Mesodermal cell (in vitro differentiated cells): ENCODE results near the gene SHANK2.

Source experiments
- H3K27ac ChIP-seq: 2 replicates; pipeline ENCODE4 v1.7.0; 2013; ENCODE audit warnings: mild to moderate bottlenecking, low read depth, low read length, moderate library complexity; ENCODE audit not compliant: severe bottlenecking
- H3K36me3 ChIP-seq: 2 replicates; pipeline ENCODE4 v1.7.1; 2013; ENCODE audit warnings: mild to moderate bottlenecking, low read length, moderate library complexity; ENCODE audit not compliant: control insufficient read depth, insufficient read depth
- H3K4me1 ChIP-seq: one replicate; pipeline ENCODE4 v1.7.1; 2013; ENCODE audit warnings: mild to moderate bottlenecking, low read length; ENCODE audit not compliant: insufficient read depth, control insufficient read depth, poor library complexity, severe bottlenecking
- H3K4me3 ChIP-seq: 2 replicates; pipeline ENCODE4 v1.7.0; 2013; ENCODE audit warnings: low read length, control low read depth, mild to moderate bottlenecking; ENCODE audit not compliant: insufficient read depth, poor library complexity, severe bottlenecking; ENCODE audit errors: extremely low read depth
- H3K9me3 ChIP-seq: 2 replicates; pipeline ENCODE4 v1.7.1; 2013; ENCODE audit warnings: mild to moderate bottlenecking, low read length, moderate library complexity; ENCODE audit not compliant: control insufficient read depth
- WGBS, 2 experiments: methylation state at CpG; one replicate each; pipeline ENCODE4 v1.1.5; 2013; ENCODE audit warnings: missing lambda C conversion rate in 2 of 2; ENCODE audit not compliant: insufficient coverage in 2 of 2; 5-methylcytosine and 5-hydroxymethylcytosine counted together

Gene SHANK2

DNA sequence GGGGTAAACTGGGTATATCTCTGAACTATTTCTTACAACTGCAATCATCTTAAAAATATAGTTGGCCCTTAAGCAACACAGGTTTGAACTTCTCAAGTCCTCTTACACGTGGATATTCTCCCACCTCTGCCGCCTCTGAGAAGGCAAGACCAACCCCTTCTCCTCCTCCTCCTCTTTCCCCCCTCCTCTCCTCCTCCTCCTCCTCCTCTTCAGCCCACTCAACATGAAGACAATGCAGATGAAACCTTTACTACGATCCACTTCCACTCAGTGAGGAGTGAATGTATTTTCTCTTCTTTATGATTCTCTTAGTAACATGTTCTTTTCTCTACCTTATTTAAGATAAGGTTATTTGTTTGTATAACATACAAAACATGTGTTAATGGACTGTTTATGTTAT is 20.0 kb downstream of the SHANK2 start:
- no peak overlapping the region for H3K27ac ChIP-seq

GRCh38 chr11:71228961-71229360 is 23.4 kb downstream of the SHANK2 start:
- peaks cover 8% of the 10 kb centered on the region for H3K9me3 ChIP-seq
- 67 to 80% methylated on average over 1 of the region's 1 CpG for WGBS, 2 experiments
- no peak overlapping the region for H3K4me3 ChIP-seq
- H3K27ac ChIP-seq: no peak overlapping the region
- no peaks in the 10 kb centered on the region for H3K36me3 ChIP-seq
- no peaks in the 10 kb centered on the region for H3K4me1 ChIP-seq

More for the DNA sequence above, 20.0 kb downstream of the SHANK2 start:
- Histone ChIP-seq H3K36me3 (no peaks in the 10 kb centered on the region), H3K4me1 (no peaks in the 10 kb centered on the region), H3K4me3 (no peak overlapping the region), H3K9me3 (peaks cover 6% of the 10 kb centered on the region)
- 43 to 75% methylated on average over 1 to 2 of the region's 3 CpGs for WGBS, 2 experiments

DNA sequence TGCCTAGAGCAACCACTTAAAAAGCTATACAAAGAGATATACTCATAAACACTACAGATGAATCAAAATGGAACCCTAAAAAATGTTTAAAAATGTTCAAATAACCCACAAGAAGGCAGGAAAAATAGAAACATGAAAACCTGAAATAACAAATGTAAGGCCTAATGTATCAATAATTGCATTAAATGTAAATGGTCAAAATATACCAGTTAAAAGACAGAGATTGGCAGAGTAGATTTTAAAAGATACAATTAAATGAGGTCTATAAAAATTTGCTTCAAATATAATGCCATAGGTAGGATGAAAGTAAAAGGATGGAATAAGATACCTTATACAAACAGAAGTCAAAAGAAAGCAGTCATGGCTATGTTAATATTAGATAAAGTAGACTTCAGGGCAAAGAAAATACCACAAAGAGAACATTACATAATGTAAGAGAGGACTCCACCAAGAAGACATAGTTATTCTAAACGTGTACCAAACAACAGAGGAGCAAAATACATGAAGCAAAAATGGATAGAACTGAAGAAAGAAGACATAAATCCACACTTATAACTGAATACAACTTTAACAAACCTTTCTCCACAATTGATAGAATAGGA is 25.2 kb downstream of the SHANK2 start:
- Histone ChIP-seq H3K36me3 (no peaks in the 10 kb centered on the region), H3K27ac (no peak overlapping the region), H3K9me3 (peaks cover 8% of the 10 kb centered on the region), H3K4me1 (no peaks in the 10 kb centered on the region), H3K4me3 (no peak overlapping the region)
- WGBS, 2 experiments: no CpG with 5 or more reads among the region's 1 CpG

- Histone ChIP-seq H3K9me3 (peaks cover 8% of the 10 kb centered on the region), H3K4me3 (no peak overlapping the region), H3K27ac (no peak overlapping the region), H3K36me3 (no peaks in the 10 kb centered on the region), H3K4me1 (no peaks in the 10 kb centered on the region)
- 87 to 95% methylated on average over 20 to 21 of the region's 23 CpGs for WGBS, 2 experiments
Measured at GRCh38 chr11:71223671-71224660, 28.4 kb downstream of the SHANK2 start.

DNA sequence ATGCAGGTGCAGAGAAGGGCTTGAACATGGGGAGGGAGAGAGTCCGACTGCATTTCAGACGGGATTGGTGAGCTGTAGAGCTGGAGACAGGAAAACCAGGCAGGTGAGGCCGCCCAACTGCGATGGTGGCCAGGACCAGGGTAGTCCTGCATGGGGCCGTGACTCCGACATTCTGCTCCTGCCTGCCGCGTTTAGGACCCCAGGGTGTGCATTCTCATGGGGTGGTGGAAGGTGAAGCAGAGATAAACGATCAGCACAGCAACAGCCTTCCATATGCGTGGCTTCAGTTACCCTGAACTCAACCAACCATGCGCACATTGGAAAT is 29.3 kb downstream of the SHANK2 start:
- no peaks in the 10 kb centered on the region for H3K36me3 ChIP-seq
- no peak overlapping the region for H3K27ac ChIP-seq
- peaks cover 8% of the 10 kb centered on the region for H3K9me3 ChIP-seq
- H3K4me1 ChIP-seq: no peaks in the 10 kb centered on the region
- 95% methylated on average over 11 of the region's 11 CpGs for WGBS, 2 experiments
- no peak overlapping the region for H3K4me3 ChIP-seq

- Histone ChIP-seq H3K4me3 (no peak overlapping the region), H3K27ac (no peak overlapping the region), H3K36me3 (no peaks in the 10 kb centered on the region), H3K4me1 (no peaks in the 10 kb centered on the region), H3K9me3 (peaks cover 4% of the 10 kb centered on the region)
- 87 to 89% methylated on average over 22 of the region's 22 CpGs for WGBS, 2 experiments
Measured at GRCh38 chr11:71222318-71223080, 29.9 kb downstream of the SHANK2 start.

- no peaks in the 10 kb centered on the region for H3K4me1 ChIP-seq
- H3K27ac ChIP-seq: no peak overlapping the region
- no peaks in the 10 kb centered on the region for H3K9me3 ChIP-seq
- H3K36me3 ChIP-seq: no peaks in the 10 kb centered on the region
- no peak overlapping the region for H3K4me3 ChIP-seq
- WGBS, 2 experiments: 95 to 100% methylated on average over 6 of the region's 10 CpGs
Measured at GRCh38 chr11:71221821-71222220, 30.6 kb downstream of the SHANK2 start.

DNA sequence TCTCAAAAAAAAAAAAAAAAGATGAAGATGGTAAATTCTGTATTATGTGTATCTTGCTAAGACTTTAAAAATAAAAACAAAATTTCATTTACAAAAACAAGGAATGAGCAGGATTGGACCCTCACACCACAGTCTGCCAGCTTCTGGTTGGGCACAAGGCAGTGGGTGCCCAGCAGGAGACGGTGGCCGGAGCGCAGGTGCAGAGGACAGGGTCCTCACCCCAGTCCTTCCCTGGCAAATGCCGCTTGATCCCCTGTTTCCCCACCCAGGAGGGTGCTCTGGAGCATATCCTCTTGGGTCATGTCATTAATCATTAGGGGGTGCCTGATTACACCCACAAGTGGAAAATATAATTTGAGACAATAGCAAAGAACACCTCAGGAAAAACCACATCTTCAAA is 31.2 kb downstream of the SHANK2 start:
- 100% methylated on average over 2 to 4 of the region's 4 CpGs for WGBS, 2 experiments
- H3K4me3 ChIP-seq: no peak overlapping the region
- H3K9me3 ChIP-seq: no peaks in the 10 kb centered on the region
- no peaks in the 10 kb centered on the region for H3K36me3 ChIP-seq
- no peak overlapping the region for H3K27ac ChIP-seq
- H3K4me1 ChIP-seq: no peaks in the 10 kb centered on the region

GRCh38 chr11:71218789-71219499 is 33.4 kb downstream of the SHANK2 start:
- Histone ChIP-seq H3K36me3 (no peaks in the 10 kb centered on the region), H3K27ac (no peak overlapping the region), H3K9me3 (no peaks in the 10 kb centered on the region), H3K4me1 (no peaks in the 10 kb centered on the region), H3K4me3 (no peak overlapping the region)
- WGBS, 2 experiments: 88 to 92% methylated on average over 8 to 10 of the region's 10 CpGs

DNA sequence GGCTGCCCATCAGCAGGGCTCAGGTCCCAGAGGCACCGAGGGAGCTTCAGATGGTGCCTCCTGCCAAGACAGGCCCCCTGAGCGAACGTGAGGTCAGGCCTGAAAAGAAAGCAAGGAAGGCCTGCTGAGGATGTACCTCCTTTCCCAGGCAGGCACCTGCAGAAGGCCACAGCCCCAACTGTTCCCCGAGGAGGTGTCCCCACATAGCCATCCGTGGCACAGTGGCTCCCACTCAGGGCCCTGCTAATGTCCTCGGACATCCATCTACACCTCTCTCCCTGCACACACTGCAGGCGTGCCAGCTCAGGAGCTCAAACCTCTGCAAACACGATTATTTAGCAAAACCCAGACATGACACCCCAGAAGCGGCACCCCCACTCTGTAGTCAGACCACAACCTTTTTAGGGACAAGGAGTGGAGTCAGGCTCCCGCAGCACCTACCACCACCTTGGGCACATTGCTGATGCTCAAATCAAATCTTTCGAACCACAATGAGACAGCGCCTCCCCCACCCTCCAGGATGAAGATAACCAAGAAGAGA is 36.9 kb downstream of the SHANK2 start:
- no peaks in the 10 kb centered on the region for H3K36me3 ChIP-seq
- H3K4me3 ChIP-seq: no peak overlapping the region
- 88 to 94% methylated on average over 8 to 11 of the region's 12 CpGs for WGBS, 2 experiments
- H3K27ac ChIP-seq: no peak overlapping the region
- no peaks in the 10 kb centered on the region for H3K9me3 ChIP-seq
- H3K4me1 ChIP-seq: no peaks in the 10 kb centered on the region
